Panc1 (cell line): ENCODE data around the gene TUBG1.

ENCODE experiments used
- CTCF ChIP-seq: fragments of 450-650 bp; IDR thresholded peaks from 2 replicates; pipeline ENCODE4 v1.5.1; 2017; ENCODE audit warnings: mild to moderate bottlenecking
- REST ChIP-seq, 2 experiments: IDR thresholded peaks; 2 replicates each; pipeline ENCODE4 v1.6.1; 2011 to 2012; ENCODE audit warnings: low read depth in 2 of 2, control low read depth in 1 of 2, low read length in 1 of 2, mild to moderate bottlenecking in 1 of 2, moderate library complexity in 1 of 2; ENCODE audit not compliant: insufficient read depth in 1 of 2
- SIN3A ChIP-seq: IDR thresholded peaks from 2 replicates; pipeline ENCODE4 v1.6.1; 2012; ENCODE audit warnings: low read depth, mild to moderate bottlenecking, low read length, moderate library complexity, borderline replicate concordance; ENCODE audit not compliant: insufficient read depth
- TCF7L2 ChIP-seq: IDR thresholded peaks from 2 replicates; pipeline ENCODE4 v1.6.1; 2011; ENCODE audit warnings: mild to moderate bottlenecking, low read depth, low read length, inconsistent platforms

- no peak for TF ChIP-seq CTCF
- TF ChIP-seq REST (IDR thresholded peaks at IDR 0.05; ENCODE audit: insufficient read depth in 1 of 2, low read depth in 2 of 2, low read length in 1 of 2): no peak
- peak; percentile 56; the same call in 1 of the 2 replicates for TF ChIP-seq SIN3A
- TF ChIP-seq TCF7L2: no peak
Observed at GRCh38 chr17:42609182-42609813, at the start of gene TUBG1, which contains the start of gene RETREG3.
